ENCODE data around the gene SIN3A. TPM values are rescaled to one million over a fixed set of nuclear protein-coding genes. Genes with fewer than 3 reads are reported as not detected.
"Not testable (repeated sequence)": the region's sequence is repeated elsewhere in the genome, so short reads cannot be mapped to it uniquely, and the experiment has no call there.

Gene SIN3A
- total RNA-seq, 2 donors from 2014 or later = 166 to 169 TPM

- Mint-ChIP-seq H3K27me3 (no peaks in the 10 kb centered on the region), H3K36me3 (ENCODE audit: low read depth) (no peaks in the 10 kb centered on the region), H3K27ac (no peak overlapping the region), H3K4me1 (peaks cover 16% of the 10 kb centered on the region), H3K4me3 (no peak overlapping the region)
- H3K9me3 ChIP-seq (ENCODE audit: control insufficient read depth, low read length, poor library complexity, severe bottlenecking) = no peaks in the 10 kb centered on the region
- ATAC-seq = no peak
- no peak for DNase-seq
These were observed 109.3 kb downstream of the SIN3A start for GRCh38 chr15:75342221-75342620.

GRCh38 chr15:75339531-75340240 is 111.8 kb downstream of the SIN3A start:
- Mint-ChIP-seq H3K4me3 (no peak overlapping the region), H3K4me1 (peaks cover 24% of the 10 kb centered on the region), H3K36me3 (ENCODE audit: low read depth) (no peaks in the 10 kb centered on the region), H3K27me3 (no peaks in the 10 kb centered on the region), H3K27ac (peak overlapping the region; percentile 62)
- no peak for ATAC-seq
- DNase-seq = no peak
- no peaks in the 10 kb centered on the region for H3K9me3 ChIP-seq (ENCODE audit: control insufficient read depth, low read length, poor library complexity, severe bottlenecking)

- no peaks in the 10 kb centered on the region for H3K9me3 ChIP-seq (ENCODE audit: control insufficient read depth, low read length, poor library complexity, severe bottlenecking)
- DNase-seq (no peak), ATAC-seq (no peak)
- Mint-ChIP-seq H3K36me3 (ENCODE audit: low read depth) (no peaks in the 10 kb centered on the region), H3K4me3 (no peak overlapping the region), H3K4me1 (peaks cover 22% of the 10 kb centered on the region), H3K27me3 (no peaks in the 10 kb centered on the region), H3K27ac (no peak overlapping the region)
These were observed 112.7 kb downstream of the SIN3A start for GRCh38 chr15:75338661-75339240.

GRCh38 chr15:75335705-75336355 is 115.7 kb downstream of the SIN3A start, which contains the start of gene COMMD4:
TSS of gene COMMD4 (plus strand) at chr15:75336063. CDS start at chr15:75336090, 27 bp downstream.
- no peaks in the 10 kb centered on the region for H3K9me3 ChIP-seq (ENCODE audit: control insufficient read depth, low read length, poor library complexity, severe bottlenecking)
- ATAC-seq (peak; percentile 84), DNase-seq (peak; percentile 38 to 55 (median 50))
- Mint-ChIP-seq H3K36me3 (ENCODE audit: low read depth) (no peaks in the 10 kb centered on the region), H3K4me3 (peak within 1 kb of the TSS; percentile 94), H3K27me3 (no peaks in the 10 kb centered on the region), H3K4me1 (peaks cover 22% of the 10 kb centered on the region), H3K27ac (peak within 1 kb of the TSS; percentile 93)

- Mint-ChIP-seq H3K4me3 (peak overlapping the region; percentile 94), H3K4me1 (peaks cover 22% of the 10 kb centered on the region), H3K27me3 (no peaks in the 10 kb centered on the region), H3K36me3 (ENCODE audit: low read depth) (no peaks in the 10 kb centered on the region), H3K27ac (peak overlapping the region; percentile 93)
- DNase-seq = no peak
- H3K9me3 ChIP-seq (ENCODE audit: control insufficient read depth, low read length, poor library complexity, severe bottlenecking) = no peaks in the 10 kb centered on the region
- no peak for ATAC-seq
These were observed 116.2 kb downstream of the SIN3A start for GRCh38 chr15:75335313-75335704.

- peaks cover 20% of the 10 kb centered on the region for H3K4me1 Mint-ChIP-seq
- H3K27me3 Mint-ChIP-seq; H3K9me3 ChIP-seq (ENCODE audit: control insufficient read depth, low read length, poor library complexity, severe bottlenecking); ATAC-seq; DNase-seq; H3K36me3 Mint-ChIP-seq (ENCODE audit: low read depth); H3K27ac Mint-ChIP-seq; H3K4me3 Mint-ChIP-seq: not testable (repeated sequence)
These were observed 117.7 kb downstream of the SIN3A start for GRCh38 chr15:75333654-75334419.

- H3K36me3 Mint-ChIP-seq (ENCODE audit: low read depth); H3K9me3 ChIP-seq (ENCODE audit: control insufficient read depth, low read length, poor library complexity, severe bottlenecking); H3K27ac Mint-ChIP-seq; H3K27me3 Mint-ChIP-seq; H3K4me3 Mint-ChIP-seq; DNase-seq; ATAC-seq: not testable (repeated sequence)
- H3K4me1 Mint-ChIP-seq = peaks cover 19% of the 10 kb centered on the region
These were observed 119.4 kb downstream of the SIN3A start for GRCh38 chr15:75332093-75332492.

GRCh38 chr15:75329571-75329970 is 121.9 kb downstream of the SIN3A start:
- Mint-ChIP-seq H3K4me1 (peaks cover 6% of the 10 kb centered on the region), H3K36me3 (ENCODE audit: low read depth) (peaks cover 2% of the 10 kb centered on the region), H3K4me3 (no peak overlapping the region), H3K27me3 (peaks cover 5% of the 10 kb centered on the region), H3K27ac (no peak overlapping the region)
- H3K9me3 ChIP-seq (ENCODE audit: control insufficient read depth, low read length, poor library complexity, severe bottlenecking) = no peaks in the 10 kb centered on the region
- DNase-seq (no peak), ATAC-seq (no peak)

GRCh38 chr15:75328493-75329314 is 122.8 kb downstream of the SIN3A start:
- no peak overlapping the region for H3K4me3 Mint-ChIP-seq
- peaks cover 2% of the 10 kb centered on the region for H3K36me3 Mint-ChIP-seq (ENCODE audit: low read depth)
- ATAC-seq (no peak), DNase-seq (no peak)
- H3K9me3 ChIP-seq (ENCODE audit: control insufficient read depth, low read length, poor library complexity, severe bottlenecking) = no peaks in the 10 kb centered on the region
- H3K27me3 Mint-ChIP-seq = peaks cover 5% of the 10 kb centered on the region
- peaks cover 6% of the 10 kb centered on the region for H3K4me1 Mint-ChIP-seq
- no peak overlapping the region for H3K27ac Mint-ChIP-seq

- peaks cover 6% of the 10 kb centered on the region for H3K4me1 Mint-ChIP-seq
- no peaks in the 10 kb centered on the region for H3K9me3 ChIP-seq (ENCODE audit: control insufficient read depth, low read length, poor library complexity, severe bottlenecking)
- peaks cover 5% of the 10 kb centered on the region for H3K27me3 Mint-ChIP-seq
- DNase-seq (no peak), ATAC-seq (no peak)
- H3K27ac Mint-ChIP-seq = no peak overlapping the region
- peaks cover 2% of the 10 kb centered on the region for H3K36me3 Mint-ChIP-seq (ENCODE audit: low read depth)
- H3K4me3 Mint-ChIP-seq = no peak overlapping the region
These were observed 124.0 kb downstream of the SIN3A start for GRCh38 chr15:75327491-75327890.

GRCh38 chr15:75327005-75327404 is 124.5 kb downstream of the SIN3A start:
- H3K9me3 ChIP-seq (ENCODE audit: control insufficient read depth, low read length, poor library complexity, severe bottlenecking) = no peaks in the 10 kb centered on the region
- Mint-ChIP-seq H3K4me3 (no peak overlapping the region), H3K4me1 (peaks cover 5% of the 10 kb centered on the region), H3K36me3 (ENCODE audit: low read depth) (peaks cover 2% of the 10 kb centered on the region), H3K27me3 (peaks cover 5% of the 10 kb centered on the region), H3K27ac (no peak overlapping the region)
- ATAC-seq (no peak), DNase-seq (no peak)

- H3K36me3 Mint-ChIP-seq (ENCODE audit: low read depth) = peaks cover 5% of the 10 kb centered on the region
- no peak overlapping the region for H3K4me3 Mint-ChIP-seq
- H3K27me3 Mint-ChIP-seq = peaks cover 5% of the 10 kb centered on the region
- DNase-seq (no peak), ATAC-seq (no peak)
- H3K4me1 Mint-ChIP-seq = peaks cover 4% of the 10 kb centered on the region
- H3K27ac Mint-ChIP-seq = no peak overlapping the region
- H3K9me3 ChIP-seq (ENCODE audit: control insufficient read depth, low read length, poor library complexity, severe bottlenecking) = no peaks in the 10 kb centered on the region
These were observed 125.6 kb downstream of the SIN3A start for GRCh38 chr15:75325922-75326321.

Data from T-helper 17 cell (primary cell).